Thymus (tissue), 11 donors: Measurements from ENCODE around the gene MARCHF3. TPM values are rescaled to one million over a fixed set of nuclear protein-coding genes. Genes with fewer than 3 reads are reported as not detected.
"Not testable (repeated sequence)": the region's sequence is repeated elsewhere in the genome, so short reads cannot be mapped to it uniquely, and the experiment has no call there.

Source experiments
- DNase-seq, 9 donors: peaks; one replicate each; pipeline ENCODE4 v3.0.0-alpha.2; 2013; ENCODE audit warnings: low spot score in 9 of 9, low read depth in 6 of 9, missing footprints in 1 of 9
- H3K27ac ChIP-seq, 2 donors: one replicate each; pipeline ENCODE4 v1.5.1; 2013; ENCODE audit warnings: control low read depth in 1 of 2, low read depth in 1 of 2, low read length in 1 of 2, mild to moderate bottlenecking in 1 of 2, moderate library complexity in 1 of 2
- H3K27me3 ChIP-seq, 2 donors: one replicate each; pipeline ENCODE4 v1.5.1; 2013; ENCODE audit warnings: low read length in 1 of 2; ENCODE audit not compliant: control insufficient read depth in 2 of 2, insufficient read depth in 1 of 2
- H3K36me3 ChIP-seq, 2 donors: one replicate each; pipeline ENCODE4 v1.5.1; 2013; ENCODE audit warnings: low read length in 1 of 2, mild to moderate bottlenecking in 1 of 2, moderate library complexity in 1 of 2; ENCODE audit not compliant: control insufficient read depth in 2 of 2, insufficient read depth in 2 of 2
- H3K4me1 ChIP-seq, 2 donors: one replicate each; pipeline ENCODE4 v1.5.1; 2013; ENCODE audit warnings: low read length in 2 of 2; ENCODE audit not compliant: control insufficient read depth in 2 of 2, insufficient read depth in 2 of 2
- H3K4me3 ChIP-seq, 2 donors: one replicate each; pipeline ENCODE4 v1.5.1; 2013; ENCODE audit warnings: low read length in 2 of 2, control low read depth in 1 of 2, mild to moderate bottlenecking in 1 of 2
- H3K9me3 ChIP-seq, 2 donors: one replicate each; pipeline ENCODE4 v1.5.1; 2013; ENCODE audit warnings: low read length in 1 of 2, mild to moderate bottlenecking in 1 of 2; ENCODE audit not compliant: control insufficient read depth in 2 of 2, insufficient read depth in 1 of 2
- WGBS: extraction: QIAGEN DNeasy Blood & Tissue Kit; methylation state at CpG from one replicate; pipeline ENCODE4 v1.1.7; 2013; 5-methylcytosine and 5-hydroxymethylcytosine counted together
- polyA plus RNA-seq: library from polyadenylated mRNA; stranded (reverse); fragments of 200-250 nt; gene quantifications from one replicate; pipeline ENCODE4 v1.2.3, GENCODE V29; 2013
- total RNA-seq: library from RNA; stranded (reverse); fragments of 120-200 nt; gene quantifications from one replicate; pipeline ENCODE4 v1.2.4, GENCODE V29; 2013
- donor health status: healthy.

MARCHF3 gene
- total and polyA plus RNA-seq, 2 donors = 5.0 to 5.1 TPM

- Histone ChIP-seq H3K4me3 (no peak overlapping the region), H3K27ac (no peak overlapping the region), H3K9me3 (no peaks in the 10 kb centered on the region), H3K4me1 (no peaks in the 10 kb centered on the region), H3K36me3 (no peaks in the 10 kb centered on the region), H3K27me3 (no peaks in the 10 kb centered on the region)
- DNase-seq = no peak
- 74% methylated on average over 5 of the region's 5 CpGs for WGBS
These were observed 83.0 kb downstream of the MARCHF3 start for GRCh38 chr5:126947146-126948010.

GRCh38 chr5:126942908-126943307, 87.5 kb downstream of the MARCHF3 start:
- H3K27ac ChIP-seq, H3K9me3 ChIP-seq, H3K36me3 ChIP-seq, DNase-seq, H3K4me1 ChIP-seq, H3K27me3 ChIP-seq, H3K4me3 ChIP-seq: not testable (repeated sequence)
- 98% methylated on average over 4 of the region's 4 CpGs for WGBS

- Histone ChIP-seq H3K27ac (no peak overlapping the region), H3K27me3 (no peaks in the 10 kb centered on the region), H3K4me1 (no peaks in the 10 kb centered on the region), H3K36me3 (no peaks in the 10 kb centered on the region), H3K9me3 (no peaks in the 10 kb centered on the region), H3K4me3 (no peak overlapping the region)
- 98% methylated on average over 1 of the region's 1 CpG for WGBS
- DNase-seq = no peak
These were observed 89.0 kb downstream of the MARCHF3 start for GRCh38 chr5:126941403-126941802.

GRCh38 chr5:126939887-126940286, 90.5 kb downstream of the MARCHF3 start:
- Histone ChIP-seq H3K9me3 (no peaks in the 10 kb centered on the region), H3K36me3 (no peaks in the 10 kb centered on the region), H3K27ac (no peak overlapping the region), H3K27me3 (no peaks in the 10 kb centered on the region), H3K4me1 (no peaks in the 10 kb centered on the region), H3K4me3 (no peak overlapping the region)
- no peak for DNase-seq
- 95% methylated on average over 5 of the region's 5 CpGs for WGBS

GRCh38 chr5:126938466-126938865, 91.9 kb downstream of the MARCHF3 start:
- H3K27ac ChIP-seq = no peak overlapping the region
- no peaks in the 10 kb centered on the region for H3K4me1 ChIP-seq
- no peak for DNase-seq
- no peaks in the 10 kb centered on the region for H3K36me3 ChIP-seq
- no peaks in the 10 kb centered on the region for H3K27me3 ChIP-seq
- no peaks in the 10 kb centered on the region for H3K9me3 ChIP-seq
- H3K4me3 ChIP-seq = no peak overlapping the region

GRCh38 chr5:126937771-126938170, 92.6 kb downstream of the MARCHF3 start:
- no peak for DNase-seq
- H3K4me3 ChIP-seq = no peak overlapping the region

GRCh38 chr5:126936775-126937418, 93.5 kb downstream of the MARCHF3 start:
- Histone ChIP-seq H3K9me3 (no peaks in the 10 kb centered on the region), H3K36me3 (no peaks in the 10 kb centered on the region), H3K27ac (no peak overlapping the region), H3K4me1 (no peaks in the 10 kb centered on the region), H3K27me3 (no peaks in the 10 kb centered on the region), H3K4me3 (no peak overlapping the region)
- no peak for DNase-seq
- 84% methylated on average over 4 of the region's 4 CpGs for WGBS

More at GRCh38 chr5:126937771-126938170, 92.6 kb downstream of the MARCHF3 start:
- 96% methylated on average over 2 of the region's 2 CpGs for WGBS
- no peaks in the 10 kb centered on the region for H3K9me3 ChIP-seq
- no peak overlapping the region for H3K27ac ChIP-seq
- H3K27me3 ChIP-seq = no peaks in the 10 kb centered on the region
- H3K4me1 ChIP-seq = no peaks in the 10 kb centered on the region
- no peaks in the 10 kb centered on the region for H3K36me3 ChIP-seq

GRCh38 chr5:126931963-126932660, 98.2 kb downstream of the MARCHF3 start:
- no peaks in the 10 kb centered on the region for H3K4me1 ChIP-seq
- H3K36me3 ChIP-seq = no peaks in the 10 kb centered on the region
- H3K27me3 ChIP-seq = no peaks in the 10 kb centered on the region
- H3K4me3 ChIP-seq = no peak overlapping the region
- 65% methylated on average over 3 of the region's 3 CpGs for WGBS
- no peak for DNase-seq
- H3K27ac ChIP-seq = no peak overlapping the region
- H3K9me3 ChIP-seq = no peaks in the 10 kb centered on the region

- 98% methylated on average over 3 of the region's 3 CpGs for WGBS
- Histone ChIP-seq H3K4me1 (no peaks in the 10 kb centered on the region), H3K4me3 (no peak overlapping the region), H3K27me3 (no peaks in the 10 kb centered on the region), H3K27ac (no peak overlapping the region), H3K36me3 (no peaks in the 10 kb centered on the region), H3K9me3 (no peaks in the 10 kb centered on the region)
- DNase-seq = no peak
These were observed 102.3 kb downstream of the MARCHF3 start for GRCh38 chr5:126928041-126928440.
